Ishikawa (cell line): ENCODE results near the gene FOXP1.
A peak's percentile ranks its signal among the peaks of the same experiment; 100 is the strongest.

ENCODE experiments used
- CEBPB ChIP-seq: IDR thresholded peaks from 2 replicates; pipeline ENCODE4 v1.6.1; 2012
- CREB1 ChIP-seq: IDR thresholded peaks from 2 replicates; pipeline ENCODE4 v1.6.1; 2012; ENCODE audit warnings: low read depth
- EGR1 ChIP-seq: IDR thresholded peaks from 2 replicates; pipeline ENCODE4 v1.6.1; 2012
- EP300 ChIP-seq: IDR thresholded peaks from 2 replicates; pipeline ENCODE4 v1.6.1; 2012; ENCODE audit warnings: borderline replicate concordance
- FOXM1 ChIP-seq: IDR thresholded peaks from 2 replicates; pipeline ENCODE4 v1.6.1; 2012; ENCODE audit warnings: low read depth, borderline replicate concordance
- MAX ChIP-seq: IDR thresholded peaks from 2 replicates; pipeline ENCODE4 v1.6.1; 2012
- NFIC ChIP-seq: IDR thresholded peaks from 2 replicates; pipeline ENCODE4 v1.6.1; 2012
- RAD21 ChIP-seq: IDR thresholded peaks from 2 replicates; pipeline ENCODE4 v1.6.1; 2012; ENCODE audit warnings: low read depth
- REST ChIP-seq: IDR thresholded peaks from 2 replicates; pipeline ENCODE4 v1.6.1; 2012; ENCODE audit warnings: low read depth, mild to moderate bottlenecking
- TAF1 ChIP-seq: IDR thresholded peaks from 2 replicates; pipeline ENCODE4 v1.6.1; 2012; ENCODE audit warnings: low read depth, mild to moderate bottlenecking
- TCF12 ChIP-seq: IDR thresholded peaks from 2 replicates; pipeline ENCODE4 v1.6.1; 2012; ENCODE audit warnings: low read depth
- TEAD4 ChIP-seq: IDR thresholded peaks from 2 replicates; pipeline ENCODE4 v1.6.1; 2012
- USF1 ChIP-seq: IDR thresholded peaks from 2 replicates; pipeline ENCODE4 v1.6.1; 2012
- YY1 ChIP-seq: IDR thresholded peaks from 2 replicates; pipeline ENCODE4 v1.6.1; 2012; ENCODE audit warnings: low read depth
- ZBTB7A ChIP-seq: IDR thresholded peaks from 2 replicates; pipeline ENCODE4 v1.6.1; 2012; ENCODE audit warnings: low read depth

The FOXP1 gene

GRCh38 chr3:71447803-71448202, 135.7 kb downstream of the FOXP1 start:
- TF ChIP-seq TCF12 (no peak), REST (no peak), CEBPB (no peak), NFIC (no peak), ZBTB7A (no peak), EP300 (no peak), TEAD4 (peak; percentile 51), RAD21 (no peak), MAX (peak; percentile 45), YY1 (no peak), EGR1 (no peak), TAF1 (no peak), USF1 (no peak), CREB1 (no peak)

GRCh38 chr3:71447197-71447596, 136.3 kb downstream of the FOXP1 start:
- TF ChIP-seq TAF1 (no peak), NFIC (no peak), CEBPB (no peak), CREB1 (no peak), EP300 (no peak), YY1 (no peak), TEAD4 (no peak)

GRCh38 chr3:71446734-71447133, 136.8 kb downstream of the FOXP1 start:
- no peak for TF ChIP-seq USF1
- TF ChIP-seq TAF1, result no peak
- TF ChIP-seq NFIC, result no peak
- TF ChIP-seq CREB1, result no peak
- no peak for TF ChIP-seq FOXM1
- no peak for TF ChIP-seq MAX
- TF ChIP-seq CEBPB, result no peak
- TF ChIP-seq EGR1, result no peak
- TF ChIP-seq TEAD4, result no peak
- TF ChIP-seq RAD21, result no peak
- TF ChIP-seq REST, result no peak
- no peak for TF ChIP-seq EP300
- TF ChIP-seq TCF12, result no peak
- TF ChIP-seq ZBTB7A, result no peak
- no peak for TF ChIP-seq YY1

DNA sequence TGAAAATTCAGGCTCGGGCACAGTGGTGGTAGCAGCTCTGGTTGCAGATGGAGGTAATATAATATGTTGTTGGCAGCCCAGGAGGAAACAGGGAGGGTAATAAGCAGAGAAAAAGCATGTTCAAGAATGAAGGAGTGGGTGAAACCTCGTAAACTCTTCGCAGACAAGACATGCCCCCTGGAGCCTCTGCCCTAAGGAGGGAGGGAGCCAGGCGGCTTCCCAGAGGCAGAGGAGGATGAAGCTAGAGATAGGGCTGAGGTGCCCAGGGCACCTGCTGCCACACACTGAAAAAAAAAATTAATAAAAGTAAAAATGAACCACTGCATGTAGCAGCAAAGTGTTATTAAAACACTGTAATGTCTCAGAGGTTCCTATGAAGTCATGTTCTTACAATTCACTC, 137.3 kb downstream of the FOXP1 start:
- TF ChIP-seq RAD21, result no peak
- no peak for TF ChIP-seq FOXM1
- no peak for TF ChIP-seq TCF12
- TF ChIP-seq ZBTB7A, result no peak
- TF ChIP-seq CREB1, result no peak

DNA sequence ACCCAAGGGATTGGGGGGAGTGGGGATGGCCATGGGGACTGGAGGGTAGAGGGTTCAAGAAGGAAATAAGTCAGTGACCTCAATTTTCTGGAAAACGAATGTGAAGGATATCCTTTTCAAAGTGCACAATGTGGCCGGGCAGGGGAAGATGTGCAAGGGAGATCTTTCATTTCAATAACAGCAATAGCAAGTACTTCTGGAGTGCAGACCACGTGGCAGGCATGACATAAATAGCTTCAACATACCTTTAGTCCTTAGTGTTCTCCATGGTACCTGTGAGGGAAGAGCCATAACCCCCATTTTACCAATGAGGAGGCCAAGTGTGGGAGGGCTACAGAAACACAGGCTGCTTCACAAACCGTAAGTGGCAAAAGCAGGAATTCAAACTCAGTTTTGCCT, 138.7 kb downstream of the FOXP1 start:
- TF ChIP-seq TAF1 (no peak), CREB1 (no peak), EGR1 (no peak), YY1 (no peak), TCF12 (no peak), REST (no peak), EP300 (no peak), FOXM1 (no peak), NFIC (no peak), CEBPB (no peak), RAD21 (no peak), USF1 (no peak), ZBTB7A (no peak)
